OCI-LY3 (cell line): ENCODE results near the gene MYOF.

Experiments used
- CTCF ChIP-seq: fragments of 200-600, 300-600 bp; sonication (generic); IDR thresholded peaks from 2 replicates; pipeline ENCODE4 v1.5.1; 2014; ENCODE audit warnings: antibody characterized with exemption, low read length, low read depth
- EZH2phosphoT487 ChIP-seq: fragments of 200-600 bp; shearing (Covaris generic); IDR thresholded peaks from 2 replicates; pipeline ENCODE4 v1.6.1; 2018; ENCODE audit warnings: antibody characterized with exemption, mixed run types, low read depth

- TF ChIP-seq CTCF (no peak), EZH2phosphoT487 (no peak)
These were observed 33.2 kb upstream of the MYOF start for GRCh38 chr10:93515071-93516005.
